Activated gamma-delta T cell treated with Interleukin-2 at 50 U/mL for 16 hours (primary cell): ENCODE results near the gene DMRT1.

Experiments
- DNase-seq: peaks from one replicate; pipeline ENCODE4 v3.0.0-alpha.2; 2020

DMRT1 gene

DNA sequence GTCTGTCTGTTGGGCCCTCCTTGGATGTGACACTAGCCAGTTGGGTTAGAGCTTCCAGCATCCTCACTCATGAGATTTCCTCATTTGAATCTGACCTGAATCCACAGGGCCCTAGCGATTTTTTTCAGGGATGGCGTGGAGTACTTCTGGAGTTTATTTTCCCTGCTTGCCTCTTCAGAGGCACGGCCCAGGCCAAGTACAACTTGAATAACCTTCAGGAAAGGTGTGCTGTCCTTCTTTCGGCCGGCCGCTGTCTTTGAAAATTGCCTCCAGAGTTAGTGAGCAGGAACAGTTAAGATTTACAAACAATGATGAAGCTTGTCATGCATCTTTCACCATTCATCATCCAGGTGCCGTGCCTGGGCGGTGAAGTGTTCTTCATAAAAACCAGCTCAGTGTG lies 85.5 kb downstream of the DMRT1 start:
- DNase-seq, result no peak

DNA sequence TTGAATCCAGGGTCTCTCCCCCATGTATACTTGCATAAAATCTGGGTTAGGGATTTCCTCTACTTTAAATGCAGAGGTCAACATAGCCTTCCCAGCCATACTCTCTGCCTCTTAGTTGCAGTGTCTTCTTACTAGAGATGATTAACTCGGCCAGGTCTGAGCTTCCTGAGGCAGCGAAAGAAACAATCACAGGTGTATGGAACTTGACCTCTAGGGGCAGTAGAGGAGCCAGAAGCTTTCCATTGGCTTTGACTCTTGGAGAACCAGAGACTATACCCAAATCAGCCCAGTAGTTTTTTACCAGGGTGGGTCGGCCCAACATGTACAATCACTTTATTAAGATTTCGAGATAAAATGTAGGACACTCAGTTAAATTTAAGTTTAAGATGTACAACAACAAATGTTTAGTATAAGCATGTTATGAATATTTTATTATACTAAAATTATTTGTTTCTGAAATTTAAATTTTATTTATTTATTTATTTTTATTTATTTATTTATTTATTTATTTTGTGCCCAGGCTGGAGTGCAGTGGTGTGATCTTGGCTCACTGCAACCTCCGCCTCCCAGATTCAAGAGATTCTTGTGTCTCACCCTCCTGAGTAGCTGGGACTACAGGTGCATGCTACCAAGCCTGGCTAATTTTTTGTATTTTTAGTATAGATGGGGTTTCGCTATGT lies 87.0 kb downstream of the DMRT1 start:
- DNase-seq, result no peak

DNA sequence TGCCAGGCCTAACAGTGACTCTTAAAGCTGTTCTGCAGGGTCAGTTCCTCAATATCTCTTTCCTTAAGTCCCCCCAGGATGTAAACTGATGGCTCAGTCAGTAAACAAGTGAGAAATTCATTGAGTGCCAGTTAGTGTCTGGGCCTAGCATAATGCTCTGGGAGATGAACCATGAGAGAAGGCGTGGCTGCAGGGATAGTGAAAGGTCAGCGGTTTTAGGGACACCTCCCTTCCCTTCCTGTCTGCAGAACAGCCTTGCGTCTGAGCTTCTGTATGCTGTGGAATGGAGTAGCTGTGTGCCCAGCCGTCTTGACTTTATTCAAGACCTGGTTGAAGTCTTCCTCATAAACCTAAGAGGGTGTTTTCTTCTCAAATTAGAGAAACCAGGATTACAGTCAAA lies 88.2 kb downstream of the DMRT1 start:
- no peak for DNase-seq

DNA sequence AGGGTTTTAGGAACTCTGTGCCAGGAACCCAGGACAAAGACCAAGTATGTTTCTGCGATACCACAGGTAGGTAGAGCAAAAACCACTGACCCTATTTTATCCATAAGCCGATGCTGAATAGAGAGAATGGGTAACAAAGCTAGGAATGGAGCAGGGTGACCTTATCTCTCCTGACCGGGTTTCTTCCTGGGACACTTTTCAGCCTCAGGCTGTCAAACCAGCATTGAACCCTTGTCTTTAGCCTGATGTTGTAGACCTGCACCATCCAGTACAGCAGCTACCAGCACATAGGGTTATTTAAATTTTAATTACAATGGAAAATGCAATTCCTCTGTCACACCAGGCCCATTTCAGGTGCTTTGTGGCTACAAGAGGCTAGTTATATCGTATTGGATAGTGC lies 91.9 kb downstream of the DMRT1 start:
- no peak for DNase-seq

DNA sequence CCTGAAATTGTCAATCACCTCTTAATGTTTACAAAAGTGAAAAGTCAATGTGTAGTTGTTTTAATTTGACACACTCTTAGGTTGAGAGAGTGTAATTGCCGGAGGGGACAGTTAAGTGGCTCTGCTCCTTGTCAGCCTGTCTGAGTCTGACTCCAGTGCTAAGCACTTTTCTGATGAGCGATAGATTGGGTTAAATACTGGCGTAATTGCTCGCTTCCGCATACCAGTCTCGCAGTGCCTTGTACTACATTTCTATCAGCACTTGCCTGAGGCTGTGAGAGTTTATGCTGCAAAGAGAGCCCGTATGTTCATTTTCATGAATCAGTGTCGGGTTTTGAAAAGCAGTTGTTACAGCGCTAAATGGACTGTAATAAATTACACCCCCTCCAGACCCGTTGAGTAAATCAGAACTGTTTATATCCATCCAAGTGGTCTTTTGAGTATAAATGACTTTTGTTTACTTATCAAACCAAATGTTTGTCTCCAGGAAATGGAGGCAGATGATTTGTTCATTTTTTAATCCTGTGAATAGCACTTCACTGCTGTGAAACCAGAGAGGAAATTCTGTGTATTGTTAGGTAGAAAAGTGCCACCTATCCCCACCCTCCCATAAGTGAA lies 94.0 kb downstream of the DMRT1 start:
- DNase-seq, result no peak

DNA sequence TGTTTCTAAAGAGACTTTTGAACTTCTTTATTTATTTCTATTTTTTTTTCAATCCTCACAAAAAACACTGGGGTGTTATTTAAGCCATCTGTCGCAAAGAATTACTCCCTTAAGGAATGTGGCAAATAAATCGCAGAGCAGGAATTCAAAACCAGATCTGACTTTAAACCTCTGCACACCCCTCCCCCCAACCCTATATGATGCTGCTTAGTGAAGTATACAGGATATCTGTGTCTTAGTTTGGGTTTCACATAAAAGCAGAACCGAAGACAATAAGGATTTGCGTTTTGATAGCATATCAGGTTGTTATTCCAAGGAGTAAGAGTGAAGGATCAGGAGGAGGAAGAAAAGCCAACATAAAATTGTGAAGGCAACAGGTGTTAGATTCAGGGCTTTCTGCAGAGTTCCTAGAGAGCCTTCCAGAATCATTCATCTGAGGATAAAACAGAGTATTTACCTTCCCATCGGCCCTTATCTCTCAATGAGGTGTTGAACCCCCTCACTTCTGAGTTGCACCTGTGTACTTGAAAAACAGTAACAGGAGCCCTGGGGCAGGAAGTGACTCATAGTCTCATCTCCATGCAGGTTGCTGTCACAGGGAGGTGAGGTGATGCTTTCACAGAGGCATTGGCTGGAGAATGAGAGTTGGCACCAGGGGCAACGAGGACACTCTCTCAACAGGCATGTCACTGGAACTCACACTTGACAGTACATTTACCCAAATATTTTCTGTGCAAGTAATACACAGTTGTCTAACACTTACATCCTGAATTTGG lies 101.5 kb downstream of the DMRT1 start:
- no peak for DNase-seq

DNA sequence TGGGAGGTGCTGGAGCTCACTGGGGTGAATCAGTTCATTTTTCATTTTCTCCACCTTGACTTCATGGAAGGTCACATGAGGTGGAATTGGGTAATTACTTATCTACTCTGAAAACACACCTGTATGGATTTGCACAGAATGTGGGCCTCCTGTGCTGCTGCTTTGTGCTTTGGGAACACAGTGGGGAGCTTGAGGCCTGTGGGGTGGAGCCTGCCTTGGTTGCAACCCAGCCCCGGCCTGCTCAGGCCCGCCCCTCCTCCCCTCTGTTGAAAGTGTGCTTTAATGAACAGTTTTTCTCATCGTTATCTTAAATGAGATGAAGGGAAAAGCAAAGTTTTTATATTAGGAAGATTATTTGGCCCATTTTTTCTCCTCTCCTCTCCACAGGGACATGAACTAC lies 106.5 kb downstream of the DMRT1 start:
- DNase-seq, result no peak

DNA sequence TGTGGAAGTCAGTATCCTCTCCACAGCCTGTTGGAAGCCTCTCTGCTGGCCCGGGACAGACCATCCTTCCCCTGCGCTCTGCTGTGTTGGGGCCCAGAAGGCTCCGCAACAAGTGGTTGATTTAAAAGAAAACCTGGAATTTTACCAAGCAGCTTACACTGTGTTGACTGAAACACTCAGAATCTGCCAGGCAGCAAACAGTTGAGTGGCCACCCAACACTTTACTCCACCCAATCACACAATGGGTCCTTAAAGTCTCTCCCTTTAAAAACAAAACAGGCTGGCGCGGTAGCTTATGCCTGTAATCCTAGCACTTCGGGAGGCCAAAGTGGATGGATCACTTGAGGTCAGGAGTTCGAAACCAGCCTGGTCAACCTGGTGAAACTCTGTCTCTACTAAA lies 107.0 kb downstream of the DMRT1 start:
- DNase-seq, result no peak

DNA sequence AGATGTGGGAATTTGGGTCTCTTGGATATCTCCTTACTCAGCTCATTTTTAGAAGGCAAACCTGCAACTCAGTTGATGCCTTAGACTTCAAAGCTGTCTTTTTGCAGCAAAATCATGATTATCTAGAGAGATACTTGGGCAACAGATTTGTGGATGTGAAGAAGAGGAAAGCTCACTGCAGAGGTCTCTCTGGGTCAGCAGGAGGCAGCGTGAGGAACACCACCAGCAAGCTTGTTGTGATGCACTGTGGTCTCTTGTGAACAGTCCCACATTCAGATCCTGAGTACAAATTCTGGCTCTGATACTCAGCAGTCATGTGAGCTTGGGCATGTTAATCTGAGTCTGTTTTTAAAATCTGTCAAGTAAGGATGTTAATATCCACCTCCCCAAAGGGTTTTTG lies 108.6 kb downstream of the DMRT1 start:
- DNase-seq, result no peak

DNA sequence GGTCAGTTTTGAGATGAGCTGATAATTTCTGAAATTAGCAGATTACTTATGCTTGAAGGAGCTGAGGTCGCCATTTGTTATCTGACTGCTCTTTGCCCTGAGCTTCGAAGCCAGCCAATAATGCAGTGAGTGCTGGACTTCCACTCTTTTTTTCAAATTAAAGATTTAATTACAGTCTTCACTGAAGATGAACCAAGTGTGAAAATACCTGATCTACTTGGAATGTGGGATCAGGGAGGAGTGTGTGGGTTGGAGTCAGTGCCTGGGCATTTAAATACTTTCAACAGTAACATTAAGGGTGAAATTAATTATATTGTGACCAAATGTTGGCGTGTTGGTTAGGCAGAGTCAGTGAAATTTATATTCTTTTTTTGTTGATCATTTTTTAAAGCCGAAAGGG lies 111.0 kb downstream of the DMRT1 start:
- DNase-seq, result no peak

DNA sequence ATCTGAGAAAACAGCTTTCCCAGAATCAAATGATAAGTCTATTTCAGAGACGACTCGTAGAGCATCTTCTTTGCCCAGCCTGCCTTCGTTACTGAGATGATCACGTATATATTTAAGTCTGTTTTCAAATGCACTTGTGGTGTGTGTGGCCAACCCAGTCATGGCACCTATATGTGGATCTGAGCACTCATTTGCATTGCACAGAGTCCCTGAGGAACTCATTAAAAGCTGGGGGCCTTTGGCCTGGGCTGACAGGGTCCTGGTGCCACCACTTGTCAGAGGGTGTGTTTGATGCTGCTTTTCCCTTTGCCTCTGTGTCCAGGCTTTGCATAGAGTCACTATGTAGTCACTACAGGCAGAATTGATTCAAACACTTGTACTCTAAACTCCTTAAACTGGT lies 117.6 kb downstream of the DMRT1 start:
- no peak for DNase-seq

DNA sequence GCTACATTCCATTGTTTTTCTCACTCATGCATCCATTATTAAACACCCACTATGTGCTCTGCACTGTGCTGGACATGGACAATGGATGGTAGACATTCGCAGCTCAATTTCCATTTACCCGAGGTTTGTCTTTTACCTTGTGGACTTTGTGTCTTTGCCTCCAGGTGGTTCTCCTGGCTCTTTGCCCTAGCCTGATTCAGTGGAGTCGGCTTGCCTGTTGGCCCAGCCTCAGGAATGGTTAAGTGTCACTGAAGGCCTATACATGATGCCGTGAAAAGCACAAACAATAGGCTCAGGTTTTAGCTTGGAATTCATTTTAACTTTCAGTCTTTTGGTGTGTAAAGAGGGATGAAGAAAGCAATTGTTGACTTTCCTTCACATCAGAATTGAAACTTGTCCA lies 118.4 kb downstream of the DMRT1 start:
- DNase-seq, result no peak

DNA sequence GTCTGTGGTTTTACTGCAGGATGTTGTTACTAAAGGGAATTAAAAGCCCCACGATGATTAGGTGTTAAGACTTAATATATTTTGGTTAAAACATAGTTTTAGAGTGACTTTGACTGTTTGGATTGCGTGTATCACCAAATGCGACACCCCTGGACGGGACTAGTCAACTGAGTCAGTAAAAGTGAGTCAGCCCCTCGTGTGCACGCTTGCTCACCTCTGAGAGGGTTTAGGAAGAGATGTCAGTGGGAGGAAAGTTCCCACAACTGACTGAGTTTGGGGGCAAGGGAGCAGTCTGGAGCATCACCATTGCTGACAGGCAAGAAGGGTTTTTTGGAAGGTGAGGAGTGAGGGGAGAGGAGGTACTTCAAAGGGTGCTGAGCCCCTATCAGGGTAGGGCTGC lies 120.5 kb downstream of the DMRT1 start:
- DNase-seq, result no peak

DNA sequence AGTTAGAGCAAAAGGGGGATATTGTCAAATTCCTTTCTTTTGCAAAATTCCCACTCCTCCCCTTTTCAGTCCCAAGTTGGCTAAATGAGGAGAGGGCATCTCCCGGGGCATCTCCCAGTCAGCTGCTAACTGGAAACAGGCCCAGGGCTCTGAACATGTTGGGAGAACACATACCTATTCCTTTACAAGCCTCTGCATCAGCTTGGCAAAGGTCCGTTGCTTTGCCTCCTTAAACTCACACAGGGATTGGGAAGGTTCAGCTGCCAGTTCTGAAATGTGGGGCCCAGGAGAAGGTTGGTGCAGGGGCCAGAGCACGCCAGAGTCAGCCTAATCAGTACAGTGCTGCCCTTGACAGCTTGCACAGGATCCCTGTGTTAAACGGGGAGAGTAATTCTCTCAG lies 124.0 kb downstream of the DMRT1 start:
- DNase-seq, result no peak

DNA sequence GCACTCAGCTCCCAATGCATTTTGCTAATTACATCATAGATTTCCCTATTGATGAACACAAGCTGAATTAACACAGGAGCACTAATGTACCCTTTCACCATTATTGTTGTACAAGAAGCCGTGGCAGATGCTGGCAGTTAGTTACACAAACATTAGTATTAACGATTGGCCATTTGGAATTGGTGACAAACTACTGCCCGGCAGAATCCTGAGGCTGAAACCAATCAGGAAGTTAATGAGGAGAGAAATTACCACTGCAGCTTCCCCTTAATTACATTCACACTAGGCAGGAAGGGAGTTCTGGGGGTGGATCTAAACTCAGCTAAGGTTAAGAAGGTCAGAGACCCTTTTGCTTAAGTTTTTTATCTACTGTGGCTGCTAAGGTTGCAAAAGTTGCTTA lies 125.4 kb downstream of the DMRT1 start:
- no peak for DNase-seq

DNA sequence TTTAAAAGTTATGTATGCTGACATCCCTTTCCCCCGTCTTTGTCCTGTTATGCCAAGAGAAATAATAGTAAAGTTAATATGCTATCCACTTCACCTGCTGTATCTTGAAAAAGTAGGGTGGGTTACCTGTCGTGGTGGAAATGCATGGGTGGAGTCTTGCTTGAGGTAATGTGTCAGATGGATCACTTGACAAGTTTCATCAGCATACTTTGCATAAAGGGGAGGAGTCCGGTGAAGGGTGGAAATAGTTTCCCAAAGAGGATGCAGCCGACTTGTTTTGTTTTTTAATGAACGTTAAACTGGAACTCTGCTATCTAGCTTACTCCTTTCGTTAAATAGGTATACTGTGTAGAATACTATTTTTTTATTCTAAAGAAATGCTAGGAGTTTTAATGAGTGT lies 125.9 kb downstream of the DMRT1 start:
- DNase-seq, result no peak

DNA sequence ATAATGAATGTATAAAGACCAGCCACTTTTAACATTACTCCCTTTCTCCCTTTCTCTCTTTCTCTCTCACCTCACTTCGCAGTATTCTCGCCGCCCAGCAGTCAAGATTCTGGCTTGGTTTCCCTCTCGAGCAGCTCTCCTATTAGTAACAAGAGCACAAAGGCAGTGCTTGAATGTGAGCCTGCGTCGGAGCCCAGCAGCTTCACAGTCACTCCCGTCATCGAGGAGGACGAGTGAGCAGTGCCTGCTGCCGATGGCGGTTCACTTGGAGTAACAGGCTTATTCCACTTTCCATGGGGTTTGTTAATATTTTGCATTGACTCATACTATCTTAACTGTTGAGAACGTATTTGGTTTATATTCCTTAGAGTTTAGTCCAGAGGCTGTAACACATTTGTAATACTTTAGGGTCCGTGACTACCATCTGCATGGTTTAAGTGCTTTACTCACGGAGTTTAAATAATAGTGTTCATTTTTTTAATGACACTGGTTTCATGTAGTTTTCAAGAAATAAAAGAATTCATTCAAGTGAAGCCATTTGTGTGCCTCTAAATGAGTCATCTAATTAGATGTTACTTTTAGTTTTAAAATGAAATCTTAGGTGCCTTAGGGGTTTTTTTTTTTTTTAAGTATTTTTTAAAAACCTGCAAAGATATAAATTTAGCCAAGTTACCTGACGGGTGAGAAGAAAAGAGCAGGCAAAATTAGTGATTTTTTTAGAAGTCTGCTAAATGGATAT lies 126.6 kb downstream of the DMRT1 start:
- no peak for DNase-seq

DNA sequence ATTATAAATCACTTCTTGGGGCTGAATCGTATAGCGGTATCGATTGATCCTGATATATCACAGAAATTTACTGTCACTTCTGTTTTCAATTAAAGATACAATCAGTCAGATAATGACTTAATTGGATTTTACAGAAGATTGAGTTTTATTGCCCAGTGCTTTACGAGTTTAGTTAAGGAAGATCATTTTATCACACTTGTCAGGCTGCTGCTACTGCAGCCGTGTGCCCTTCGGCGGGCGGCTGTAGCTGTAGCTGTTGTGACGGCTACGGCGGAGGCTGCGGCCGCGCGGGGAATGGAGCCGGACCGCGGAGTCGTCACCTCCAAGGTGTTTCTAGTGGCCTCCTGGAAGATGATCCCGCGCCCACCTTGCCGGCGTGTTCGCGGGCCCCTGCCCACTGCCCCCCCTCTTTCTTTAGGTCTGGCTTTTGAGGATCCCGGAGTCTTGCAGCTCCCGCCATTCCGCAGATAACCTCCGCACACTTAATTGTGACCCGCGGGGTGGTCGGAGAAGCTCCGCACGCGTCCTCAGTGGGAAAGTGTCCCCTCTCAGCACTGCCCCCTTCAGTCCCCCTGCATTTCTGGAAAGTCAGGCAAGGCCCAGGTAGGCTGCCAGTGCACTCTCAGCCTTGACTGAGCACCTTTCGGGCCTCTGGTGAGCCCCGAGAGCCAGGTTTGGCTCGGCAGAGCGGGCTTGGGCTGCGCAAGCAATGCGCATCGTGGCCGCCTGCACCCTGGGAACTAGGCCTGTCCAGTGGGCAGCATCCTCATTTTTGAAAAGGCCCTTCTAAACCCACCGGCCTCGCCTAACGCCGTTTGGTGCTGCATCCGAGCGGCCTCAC lies 128.0 kb downstream of the DMRT1 start:
- no peak for DNase-seq

DNA sequence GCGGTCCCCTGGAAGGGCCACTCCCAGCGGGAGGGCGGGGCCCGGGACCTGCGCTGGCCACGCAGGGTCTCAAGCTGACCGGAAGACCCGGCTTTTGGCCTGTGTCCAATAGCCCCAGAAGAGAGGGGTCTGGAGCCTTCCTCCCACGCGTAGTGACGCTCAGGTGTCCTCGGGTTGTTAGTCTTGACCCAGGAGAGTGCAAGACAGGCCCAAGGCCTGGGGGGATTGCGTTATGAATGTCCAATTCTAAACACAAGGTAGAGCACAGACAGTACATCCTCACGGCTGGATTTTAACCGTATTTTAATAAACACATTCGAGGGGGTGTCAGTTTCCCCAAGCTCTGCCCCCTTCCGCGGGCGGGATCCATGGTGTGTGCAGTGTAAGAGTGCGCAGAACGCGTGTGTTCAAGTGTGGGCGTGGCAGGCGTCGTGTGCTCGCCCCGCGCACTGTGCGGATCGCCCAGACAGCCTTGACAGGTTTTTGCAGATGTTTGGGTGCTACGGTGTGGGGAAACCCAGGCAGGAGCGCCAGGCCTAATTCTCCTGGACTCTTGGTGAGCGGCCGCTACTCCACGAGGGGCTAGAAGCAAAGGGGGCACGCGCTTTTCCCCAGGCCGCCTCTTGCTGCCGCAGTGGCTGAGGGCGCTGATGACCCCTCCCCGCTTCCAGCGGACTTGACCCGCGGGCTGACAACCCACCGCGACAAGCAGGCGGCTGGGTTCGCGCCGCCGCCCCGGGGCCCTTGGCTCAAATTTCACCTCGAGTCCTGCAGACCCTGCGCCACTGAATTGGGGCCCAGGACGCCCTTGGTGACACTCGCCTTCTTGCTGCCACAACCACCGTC lies 128.9 kb downstream of the DMRT1 start:
- no peak for DNase-seq

DNA sequence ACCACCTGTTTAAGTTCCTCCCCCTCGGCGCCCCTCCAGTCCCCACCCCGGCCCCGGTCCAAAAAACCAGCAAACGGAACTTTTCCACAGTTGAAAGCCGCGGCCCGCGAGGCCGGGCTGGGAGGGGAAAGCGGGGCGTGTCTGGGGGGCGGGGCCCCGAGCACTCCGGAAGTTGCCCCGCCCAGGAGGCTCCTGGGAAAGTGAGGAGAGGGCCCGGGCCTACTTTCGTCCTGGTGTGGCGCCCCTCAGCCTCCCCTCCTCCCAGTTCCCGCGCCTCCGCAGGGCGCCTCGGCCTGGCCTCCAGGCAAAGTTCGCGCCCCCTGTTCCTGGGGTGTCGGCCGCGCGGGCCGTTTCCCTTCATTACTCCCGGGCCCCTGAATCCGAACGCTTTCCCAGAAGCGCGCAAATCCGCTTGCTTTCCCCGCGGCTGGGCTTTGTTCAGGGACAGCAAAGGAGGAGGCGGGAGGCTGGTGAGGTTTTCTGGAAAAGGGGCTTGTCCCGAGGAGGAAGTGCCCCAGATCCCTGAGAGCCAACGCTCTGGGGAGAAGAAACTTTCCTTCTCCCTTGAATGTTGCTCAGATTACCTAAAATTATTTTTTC lies 130.5 kb downstream of the DMRT1 start:
- DNase-seq, result no peak
